NT2/D1 (cell line): ENCODE data around the gene GPC6.
"Not testable (repeated sequence)": the region's sequence is repeated elsewhere in the genome, so short reads cannot be mapped to it uniquely, and the experiment has no call there.

Experiments
- DNase-seq: peaks from one replicate; pipeline ENCODE4 v3.0.0-alpha.2; 2011; ENCODE audit warnings: low read depth, low spot score
- H3K27me3 ChIP-seq: 2 replicates; pipeline ENCODE4 v1.6.0; 2011; ENCODE audit warnings: mild to moderate bottlenecking; ENCODE audit not compliant: insufficient read length, insufficient read depth
- H3K36me3 ChIP-seq: 2 replicates; pipeline ENCODE4 v1.6.1; 2011; ENCODE audit warnings: mild to moderate bottlenecking, low read length, mixed read lengths; ENCODE audit not compliant: insufficient read depth, insufficient read length
- H3K4me1 ChIP-seq: 2 replicates; pipeline ENCODE4 v1.5.1; 2011; ENCODE audit not compliant: insufficient read depth, insufficient read length
- H3K4me3 ChIP-seq: 2 replicates; pipeline ENCODE4 v1.5.1; 2011; ENCODE audit warnings: low read depth; ENCODE audit not compliant: insufficient read length
- H3K9ac ChIP-seq: 2 replicates; pipeline ENCODE4 v1.6.0; 2011; ENCODE audit warnings: low read depth; ENCODE audit not compliant: insufficient read length
- H3K9me3 ChIP-seq: 2 replicates; pipeline ENCODE4 v1.5.1; 2011; ENCODE audit warnings: mild to moderate bottlenecking, low read length; ENCODE audit not compliant: insufficient read depth
- SUZ12 ChIP-seq: IDR thresholded peaks from 2 replicates; pipeline ENCODE4 v1.6.1; 2011; ENCODE audit not compliant: insufficient read length, insufficient read depth; ENCODE audit errors: extremely low read depth
- YY1 ChIP-seq: IDR thresholded peaks from 2 replicates; pipeline ENCODE4 v1.6.1; 2011; ENCODE audit not compliant: insufficient read length, insufficient read depth
- ZNF274 ChIP-seq: IDR thresholded peaks from 2 replicates; pipeline ENCODE4 v1.6.1; 2011; ENCODE audit warnings: mild to moderate bottlenecking, low read depth, low read length

GPC6 gene

DNA sequence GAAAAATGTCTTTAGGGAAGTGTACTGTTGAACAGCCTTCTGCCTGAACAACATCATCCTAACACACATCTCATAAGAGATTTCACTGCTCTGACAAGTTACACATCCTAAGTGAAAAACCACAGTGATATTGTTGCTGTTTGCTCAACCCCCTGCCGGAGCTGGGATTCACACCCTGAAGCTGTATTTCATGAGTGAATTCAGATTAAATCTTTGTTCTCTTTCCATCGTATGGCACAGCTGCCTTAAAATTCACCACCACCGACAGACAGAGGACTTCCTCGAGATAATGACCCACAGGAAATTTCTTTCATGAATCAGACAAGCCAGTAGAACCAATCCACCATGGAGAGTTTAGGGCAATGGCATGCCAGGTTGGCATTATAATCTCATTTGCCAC is 972.1 kb downstream of the GPC6 start:
- TF ChIP-seq ZNF274 (no peak), YY1 (no peak), SUZ12 (no peak)
- H3K27me3 ChIP-seq, result no peaks in the 10 kb centered on the region

DNA sequence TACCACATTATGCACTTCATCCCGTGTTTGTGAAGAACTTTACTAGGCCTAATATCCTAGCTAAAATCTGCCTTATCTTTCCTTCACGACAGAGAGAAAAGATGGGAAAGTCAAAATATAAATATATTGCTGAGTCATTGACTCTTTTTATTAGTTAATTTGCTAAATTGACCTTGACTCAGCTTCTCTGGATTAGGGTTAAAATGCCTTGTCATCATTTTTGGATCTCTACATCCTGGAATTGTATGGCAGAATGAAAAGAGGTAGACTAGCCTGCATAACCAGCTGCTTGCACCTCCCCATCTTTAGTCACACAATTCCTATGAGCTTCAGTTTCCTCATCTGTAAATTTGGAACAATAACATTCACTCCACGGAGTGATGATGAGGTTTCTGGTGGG is 972.5 kb downstream of the GPC6 start:
- Histone ChIP-seq H3K36me3 (no peaks in the 10 kb centered on the region), H3K4me3 (no peak overlapping the region), H3K9ac (no peak overlapping the region), H3K9me3 (no peaks in the 10 kb centered on the region), H3K4me1 (no peaks in the 10 kb centered on the region), H3K27me3 (no peaks in the 10 kb centered on the region)
- TF ChIP-seq ZNF274 (no peak), SUZ12 (no peak), YY1 (no peak)
- no peak for DNase-seq

More for the DNA sequence above, 972.1 kb downstream of the GPC6 start:
- Histone ChIP-seq H3K9me3 (no peaks in the 10 kb centered on the region), H3K36me3 (no peaks in the 10 kb centered on the region), H3K4me1 (no peaks in the 10 kb centered on the region), H3K4me3 (no peak overlapping the region), H3K9ac (no peak overlapping the region)
- no peak for DNase-seq

DNA sequence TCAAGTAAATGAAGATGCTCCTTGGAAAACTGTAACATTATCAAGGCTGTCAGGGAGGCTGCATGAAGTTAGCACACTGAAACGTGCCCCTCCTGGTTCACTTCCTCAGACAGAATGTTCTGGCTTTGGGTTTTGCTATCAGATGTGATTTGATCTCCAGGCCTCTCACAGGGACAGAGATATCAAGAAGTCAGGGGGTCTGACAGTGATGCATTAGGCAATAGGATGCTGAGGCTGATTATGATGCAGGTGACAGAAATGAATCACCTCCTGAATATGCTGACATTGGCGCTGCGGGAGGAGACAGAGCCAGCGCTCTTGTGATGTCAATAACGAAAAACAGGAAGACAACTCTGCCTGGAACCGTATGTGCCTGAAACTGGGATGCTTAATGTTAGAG is 974.4 kb downstream of the GPC6 start:
- no peaks in the 10 kb centered on the region for H3K4me1 ChIP-seq
- no peak for DNase-seq
- no peak overlapping the region for H3K4me3 ChIP-seq
- no peak overlapping the region for H3K9ac ChIP-seq
- no peaks in the 10 kb centered on the region for H3K9me3 ChIP-seq
- no peak for TF ChIP-seq ZNF274
- no peak for TF ChIP-seq YY1
- TF ChIP-seq SUZ12, result no peak
- H3K36me3 ChIP-seq, result no peaks in the 10 kb centered on the region
- H3K27me3 ChIP-seq, result no peaks in the 10 kb centered on the region

DNA sequence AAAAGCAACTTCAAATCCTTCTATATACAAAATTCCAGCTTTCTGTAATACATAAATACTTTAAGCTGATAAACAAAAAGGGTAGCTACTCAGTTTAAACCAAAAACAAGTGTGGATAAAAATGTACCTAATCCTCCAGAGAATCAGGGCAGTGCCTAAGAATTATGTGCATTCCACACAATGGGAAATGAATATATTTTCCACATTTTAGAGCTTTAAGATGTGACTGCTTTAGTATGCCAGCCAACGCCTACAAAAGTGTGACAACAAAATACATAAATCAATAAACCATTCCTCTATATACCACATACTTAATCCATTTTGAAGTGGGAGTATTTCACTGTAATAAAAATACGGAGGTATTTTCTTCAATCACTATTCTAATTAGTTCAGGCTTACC is 977.6 kb downstream of the GPC6 start:
- H3K9ac ChIP-seq, result no peak overlapping the region
- no peaks in the 10 kb centered on the region for H3K36me3 ChIP-seq
- H3K27me3 ChIP-seq, result no peaks in the 10 kb centered on the region
- no peak for DNase-seq
- TF ChIP-seq ZNF274 (no peak), YY1 (no peak), SUZ12 (no peak)
- H3K4me3 ChIP-seq, result no peak overlapping the region
- no peaks in the 10 kb centered on the region for H3K4me1 ChIP-seq
- H3K9me3 ChIP-seq, result no peaks in the 10 kb centered on the region

DNA sequence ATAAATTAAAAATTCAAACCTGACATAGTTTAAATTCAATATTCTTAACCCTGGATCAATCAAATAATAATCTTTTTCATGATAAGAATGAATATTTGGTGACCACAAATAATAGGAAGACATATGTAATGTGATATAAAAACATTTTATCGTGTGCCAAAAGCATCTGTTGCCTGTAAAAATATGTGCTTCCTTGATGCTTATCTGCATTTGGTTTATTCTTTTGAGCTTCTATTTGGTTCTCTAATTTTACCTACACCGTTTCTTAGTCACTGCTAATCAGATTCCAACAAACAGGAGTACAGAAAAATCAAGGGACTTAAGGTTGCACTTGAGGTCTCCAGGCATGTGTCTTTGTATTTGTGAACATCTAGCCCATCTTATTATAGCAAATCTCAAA is 978.3 kb downstream of the GPC6 start:
- TF ChIP-seq SUZ12, result no peak
- TF ChIP-seq ZNF274, result no peak
- TF ChIP-seq YY1, result no peak
- Histone ChIP-seq H3K9me3 (no peaks in the 10 kb centered on the region), H3K4me1 (no peaks in the 10 kb centered on the region), H3K4me3 (no peak overlapping the region), H3K36me3 (no peaks in the 10 kb centered on the region), H3K27me3 (no peaks in the 10 kb centered on the region), H3K9ac (no peak overlapping the region)
- no peak for DNase-seq

DNA sequence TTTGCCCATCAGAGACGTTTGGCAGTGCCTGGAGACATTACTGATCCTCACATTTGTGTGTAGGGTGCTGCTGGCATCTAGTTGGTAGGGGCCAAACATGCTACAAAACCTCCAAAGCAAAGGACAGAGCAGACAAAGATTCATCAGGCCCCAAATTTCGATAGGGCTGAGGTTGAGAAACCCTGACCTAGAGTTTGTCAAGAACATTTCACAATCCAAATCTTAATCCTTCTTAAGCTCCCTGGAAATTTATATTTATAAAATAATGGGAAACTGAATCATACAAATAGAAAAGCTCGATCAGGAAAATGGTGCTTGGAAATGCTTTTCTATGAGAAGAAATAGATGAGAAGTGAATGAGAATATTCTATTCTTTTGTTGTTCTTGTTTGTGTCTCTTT is 979.3 kb downstream of the GPC6 start:
- no peak for TF ChIP-seq ZNF274
- TF ChIP-seq SUZ12, result no peak
- no peak for TF ChIP-seq YY1
- no peak for DNase-seq
- Histone ChIP-seq H3K9me3 (no peaks in the 10 kb centered on the region), H3K36me3 (no peaks in the 10 kb centered on the region), H3K4me1 (no peaks in the 10 kb centered on the region), H3K27me3 (no peaks in the 10 kb centered on the region), H3K9ac (no peak overlapping the region), H3K4me3 (no peak overlapping the region)

DNA sequence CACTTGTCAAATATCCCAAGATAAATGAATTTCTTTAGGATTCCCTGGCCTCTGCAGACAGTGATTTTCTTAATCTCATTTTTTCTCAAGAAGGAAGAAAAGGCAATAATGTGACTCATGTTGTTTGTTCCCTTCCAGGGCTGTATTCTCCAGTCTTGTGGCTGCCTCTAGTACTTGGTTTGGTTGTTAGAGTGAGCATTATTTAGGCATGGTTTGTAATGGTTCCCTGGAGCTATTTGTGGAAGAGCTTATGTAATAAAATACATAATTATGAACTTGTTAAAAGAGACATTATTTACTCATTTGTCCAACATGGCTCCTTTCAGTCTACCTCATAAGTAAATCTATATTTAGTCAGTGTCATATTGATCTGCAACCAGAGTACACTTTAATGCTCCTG is 982.5 kb downstream of the GPC6 start:
- no peak for DNase-seq
- no peak overlapping the region for H3K9ac ChIP-seq

DNA sequence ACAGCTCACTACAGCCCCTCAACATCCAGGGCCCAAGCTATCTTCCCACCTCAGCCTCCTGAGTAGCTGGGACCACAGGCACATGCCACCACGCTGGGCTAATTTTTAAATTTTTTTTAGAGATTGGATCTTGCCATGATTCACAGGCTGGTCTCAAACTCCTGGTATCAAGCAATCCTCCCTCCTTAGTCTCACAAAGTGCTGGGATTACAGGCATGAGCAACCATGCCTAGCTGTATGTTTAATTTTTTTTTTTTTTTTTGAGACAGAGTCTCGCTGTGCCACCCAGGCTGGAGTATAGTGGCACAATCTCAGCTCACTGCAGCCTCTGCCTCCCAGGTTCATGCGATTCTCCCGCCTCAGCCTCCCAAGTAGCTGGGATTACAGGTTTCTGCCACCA is 983.3 kb downstream of the GPC6 start:
- H3K27me3 ChIP-seq, DNase-seq, H3K4me1 ChIP-seq, H3K9ac ChIP-seq, H3K4me3 ChIP-seq, H3K36me3 ChIP-seq, H3K9me3 ChIP-seq: not testable (repeated sequence)

More for the DNA sequence above, 982.5 kb downstream of the GPC6 start:
- Histone ChIP-seq H3K4me3 (no peak overlapping the region), H3K36me3 (no peaks in the 10 kb centered on the region), H3K27me3 (no peaks in the 10 kb centered on the region), H3K4me1 (no peaks in the 10 kb centered on the region), H3K9me3 (no peaks in the 10 kb centered on the region)
- TF ChIP-seq SUZ12 (no peak), YY1 (no peak), ZNF274 (no peak)
